ENCODE measurements around the gene CEMIP. TPM values are rescaled to one million over a fixed set of nuclear protein-coding genes. Genes with fewer than 3 reads are reported as not detected.
A peak's percentile ranks its signal among the peaks of the same experiment; 100 is the strongest.

Gene CEMIP
- total RNA-seq, 2 donors from 2014 or later: 2.2 TPM; not detected in 1

DNA sequence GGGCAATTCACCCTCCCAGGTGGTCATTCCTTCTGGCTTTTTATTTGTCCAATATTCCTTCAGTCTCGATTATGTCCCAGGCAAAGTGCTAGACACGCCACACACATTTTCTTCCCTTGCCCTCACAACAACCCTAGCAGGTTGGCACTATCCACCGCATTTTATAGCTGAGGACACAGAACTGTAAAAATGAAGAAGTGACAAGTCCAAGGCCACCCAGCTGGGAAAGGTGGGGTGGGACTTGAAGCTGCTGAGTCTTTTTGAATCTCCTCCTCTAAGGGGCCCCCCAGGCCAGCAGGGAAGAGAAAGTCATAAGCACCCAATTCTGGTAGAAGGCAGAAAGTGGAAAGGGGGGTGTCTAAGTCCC is 60.6 kb downstream of the CEMIP start:
- H3K27ac ChIP-seq (ENCODE audit: low read depth, low read length): no peak overlapping the region
- no peak overlapping the region for H3K4me3 ChIP-seq (ENCODE audit: low read length)
- Mint-ChIP-seq H3K27ac (no peak overlapping the region), H3K4me3 (no peak overlapping the region), H3K9me3 (peaks cover 2% of the 10 kb centered on the region), H3K36me3 (ENCODE audit: low read depth) (no peaks in the 10 kb centered on the region), H3K4me1 (peaks cover 12% of the 10 kb centered on the region), H3K27me3 (ENCODE audit: insufficient read depth) (peaks cover 10% of the 10 kb centered on the region)
- no peak overlapping the region for H3K9ac ChIP-seq (ENCODE audit: extremely low read depth, low read length, poor library complexity, severe bottlenecking)
- no peaks in the 10 kb centered on the region for H3K36me3 ChIP-seq (ENCODE audit: control insufficient read depth, insufficient read depth, low read length)
- no peaks in the 10 kb centered on the region for H3K27me3 ChIP-seq (ENCODE audit: control insufficient read depth, insufficient read depth, low read length, poor library complexity, severe bottlenecking)
- TF ChIP-seq, protein P1, sequence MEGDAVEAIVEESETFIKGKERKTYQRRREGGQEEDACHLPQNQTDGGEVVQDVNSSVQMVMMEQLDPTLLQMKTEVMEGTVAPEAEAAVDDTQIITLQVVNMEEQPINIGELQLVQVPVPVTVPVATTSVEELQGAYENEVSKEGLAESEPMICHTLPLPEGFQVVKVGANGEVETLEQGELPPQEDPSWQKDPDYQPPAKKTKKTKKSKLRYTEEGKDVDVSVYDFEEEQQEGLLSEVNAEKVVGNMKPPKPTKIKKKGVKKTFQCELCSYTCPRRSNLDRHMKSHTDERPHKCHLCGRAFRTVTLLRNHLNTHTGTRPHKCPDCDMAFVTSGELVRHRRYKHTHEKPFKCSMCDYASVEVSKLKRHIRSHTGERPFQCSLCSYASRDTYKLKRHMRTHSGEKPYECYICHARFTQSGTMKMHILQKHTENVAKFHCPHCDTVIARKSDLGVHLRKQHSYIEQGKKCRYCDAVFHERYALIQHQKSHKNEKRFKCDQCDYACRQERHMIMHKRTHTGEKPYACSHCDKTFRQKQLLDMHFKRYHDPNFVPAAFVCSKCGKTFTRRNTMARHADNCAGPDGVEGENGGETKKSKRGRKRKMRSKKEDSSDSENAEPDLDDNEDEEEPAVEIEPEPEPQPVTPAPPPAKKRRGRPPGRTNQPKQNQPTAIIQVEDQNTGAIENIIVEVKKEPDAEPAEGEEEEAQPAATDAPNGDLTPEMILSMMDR (conservative IDR thresholded peaks at IDR 0.05): no peak
- WGBS, 2 experiments (ENCODE audit: insufficient coverage in 1 of 2, insufficient read length in 1 of 2): 88% methylated on average over 3 of the region's 3 CpGs; no CpG with 5 or more reads in 1 of the 2 experiments
- no peaks in the 10 kb centered on the region for H3K4me1 ChIP-seq (ENCODE audit: control insufficient read depth, insufficient read depth, low read length)
- DNase-seq: no peak
- H3K9me3 ChIP-seq (ENCODE audit: control insufficient read depth, low read length): no peaks in the 10 kb centered on the region

DNA sequence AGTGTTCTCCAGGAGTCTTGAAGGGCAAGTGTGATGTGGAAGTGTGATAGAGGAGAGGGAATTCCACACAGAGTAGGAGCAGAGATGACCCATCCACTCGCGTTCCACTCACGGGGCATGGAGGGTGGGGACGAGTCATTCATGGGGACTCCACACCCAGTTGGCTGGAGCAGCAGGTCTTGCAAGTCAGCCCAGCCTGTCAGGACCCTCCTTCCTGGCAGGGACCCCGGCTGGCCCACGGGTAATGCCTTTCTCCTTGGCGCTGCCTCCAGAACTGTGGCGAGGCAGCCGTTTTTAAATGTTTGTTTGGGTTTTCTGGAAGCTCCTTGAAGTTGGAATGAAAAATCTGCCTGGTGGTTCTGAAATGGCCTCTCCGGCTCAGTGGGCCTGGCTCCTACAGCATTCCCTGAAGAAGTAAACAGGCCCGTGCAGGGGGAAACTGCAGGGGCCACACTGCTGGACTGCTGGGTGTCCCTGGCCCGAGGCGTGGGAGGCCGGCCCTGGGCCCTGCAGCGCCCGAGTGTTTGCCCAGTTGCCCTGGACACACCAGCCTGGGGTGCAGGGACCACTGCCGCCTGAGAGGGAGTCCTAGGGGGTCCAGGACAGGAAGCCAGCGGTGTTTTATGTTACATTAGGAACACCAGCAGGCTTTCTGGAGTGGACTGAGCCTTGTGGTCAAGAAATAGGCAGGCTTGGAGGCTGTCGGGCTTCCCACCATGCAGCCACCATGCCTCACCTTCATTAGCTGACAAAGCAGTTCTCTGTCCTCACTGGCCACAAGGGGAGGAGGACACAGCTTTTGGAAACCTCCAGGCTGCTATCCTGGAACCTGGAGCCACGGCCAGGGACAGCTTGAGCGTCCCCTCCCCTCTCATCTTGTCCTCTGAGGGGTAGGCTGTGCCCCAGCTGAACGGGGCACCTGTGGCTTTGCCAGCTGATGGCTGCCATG is 61.3 kb downstream of the CEMIP start:
- DNase-seq: no peak
- Mint-ChIP-seq H3K27ac (no peak overlapping the region), H3K27me3 (ENCODE audit: insufficient read depth) (peaks cover 10% of the 10 kb centered on the region), H3K4me1 (peaks cover 7% of the 10 kb centered on the region), H3K9me3 (peaks cover 2% of the 10 kb centered on the region), H3K4me3 (no peak overlapping the region), H3K36me3 (ENCODE audit: low read depth) (no peaks in the 10 kb centered on the region)
- no peak overlapping the region for H3K4me3 ChIP-seq (ENCODE audit: low read length)
- no peaks in the 10 kb centered on the region for H3K4me1 ChIP-seq (ENCODE audit: control insufficient read depth, insufficient read depth, low read length)
- no peak overlapping the region for H3K27ac ChIP-seq (ENCODE audit: low read depth, low read length)
- no peaks in the 10 kb centered on the region for H3K36me3 ChIP-seq (ENCODE audit: control insufficient read depth, insufficient read depth, low read length)
- whole genome bisulfite sequencing, 2 experiments (ENCODE audit: insufficient coverage in 1 of 2, insufficient read length in 1 of 2): 92 to 94% methylated on average over 10 to 22 of the region's 22 CpGs
- H3K9me3 ChIP-seq (ENCODE audit: control insufficient read depth, low read length): no peaks in the 10 kb centered on the region
- H3K27me3 ChIP-seq (ENCODE audit: control insufficient read depth, insufficient read depth, low read length, poor library complexity, severe bottlenecking): no peaks in the 10 kb centered on the region
- TF ChIP-seq, protein P1 (conservative IDR thresholded peaks at IDR 0.05): peak; percentile 30
- H3K9ac ChIP-seq (ENCODE audit: extremely low read depth, low read length, poor library complexity, severe bottlenecking): no peak overlapping the region

DNA sequence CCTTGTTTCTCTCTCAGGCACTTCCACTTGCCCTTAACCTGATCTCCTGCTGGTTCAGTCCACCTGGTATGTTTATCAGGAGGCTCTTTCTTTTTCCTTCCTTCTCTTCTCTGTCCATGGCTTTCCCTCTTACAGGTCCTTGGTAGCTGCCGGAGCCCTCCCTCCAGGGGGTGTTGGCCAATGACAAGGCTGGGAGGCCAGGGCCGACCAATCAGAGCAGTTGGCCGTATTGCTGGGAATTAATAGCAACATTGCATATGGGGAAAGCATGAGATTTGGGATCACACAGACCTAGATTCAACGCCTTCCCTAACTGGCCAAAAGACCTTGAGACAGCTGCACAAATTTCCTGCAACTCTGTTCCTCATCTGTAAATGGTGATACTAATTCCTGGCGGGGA is 62.4 kb downstream of the CEMIP start:
- DNase-seq: no peak

More for the DNA sequence above, 62.4 kb downstream of the CEMIP start:
- H3K4me1 Mint-ChIP-seq: peaks cover 7% of the 10 kb centered on the region
- H3K4me1 ChIP-seq (ENCODE audit: control insufficient read depth, insufficient read depth, low read length): no peaks in the 10 kb centered on the region
- H3K4me3 Mint-ChIP-seq: no peak overlapping the region
- TF ChIP-seq, protein P1 (conservative IDR thresholded peaks at IDR 0.05): no peak
- no peak overlapping the region for H3K27ac ChIP-seq (ENCODE audit: low read depth, low read length)
- no peak overlapping the region for H3K4me3 ChIP-seq (ENCODE audit: low read length)
- H3K36me3 Mint-ChIP-seq (ENCODE audit: low read depth): no peaks in the 10 kb centered on the region
- no peak overlapping the region for H3K9ac ChIP-seq (ENCODE audit: extremely low read depth, low read length, poor library complexity, severe bottlenecking)
- no peaks in the 10 kb centered on the region for H3K9me3 ChIP-seq (ENCODE audit: control insufficient read depth, low read length)
- 92 to 94% methylated on average over 3 to 5 of the region's 5 CpGs for WGBS, 2 experiments (ENCODE audit: insufficient coverage in 1 of 2, insufficient read length in 1 of 2)
- no peaks in the 10 kb centered on the region for H3K36me3 ChIP-seq (ENCODE audit: control insufficient read depth, insufficient read depth, low read length)
- no peaks in the 10 kb centered on the region for H3K27me3 ChIP-seq (ENCODE audit: control insufficient read depth, insufficient read depth, low read length, poor library complexity, severe bottlenecking)
- peaks cover 10% of the 10 kb centered on the region for H3K27me3 Mint-ChIP-seq (ENCODE audit: insufficient read depth)
- no peak overlapping the region for H3K27ac Mint-ChIP-seq
- peaks cover 2% of the 10 kb centered on the region for H3K9me3 Mint-ChIP-seq
